Stimulated activated CD8-positive, alpha-beta memory T cell treated with anti-CD3 and anti-CD28 coated beads, Interleukin-4, amount 100 ng/mL, for 1 hour (primary cell): Measurements from ENCODE around the gene SLC25A33.
"Not testable (repeated sequence)": the region's sequence is repeated elsewhere in the genome, so short reads cannot be mapped to it uniquely, and the experiment has no call there.

ENCODE experiments used
- DNase-seq, 2 donors: peaks; one replicate each; pipeline ENCODE4 v3.0.0-alpha.2; 2020; ENCODE audit warnings: low read depth in 2 of 2, low spot score in 1 of 2

Gene SLC25A33

DNA sequence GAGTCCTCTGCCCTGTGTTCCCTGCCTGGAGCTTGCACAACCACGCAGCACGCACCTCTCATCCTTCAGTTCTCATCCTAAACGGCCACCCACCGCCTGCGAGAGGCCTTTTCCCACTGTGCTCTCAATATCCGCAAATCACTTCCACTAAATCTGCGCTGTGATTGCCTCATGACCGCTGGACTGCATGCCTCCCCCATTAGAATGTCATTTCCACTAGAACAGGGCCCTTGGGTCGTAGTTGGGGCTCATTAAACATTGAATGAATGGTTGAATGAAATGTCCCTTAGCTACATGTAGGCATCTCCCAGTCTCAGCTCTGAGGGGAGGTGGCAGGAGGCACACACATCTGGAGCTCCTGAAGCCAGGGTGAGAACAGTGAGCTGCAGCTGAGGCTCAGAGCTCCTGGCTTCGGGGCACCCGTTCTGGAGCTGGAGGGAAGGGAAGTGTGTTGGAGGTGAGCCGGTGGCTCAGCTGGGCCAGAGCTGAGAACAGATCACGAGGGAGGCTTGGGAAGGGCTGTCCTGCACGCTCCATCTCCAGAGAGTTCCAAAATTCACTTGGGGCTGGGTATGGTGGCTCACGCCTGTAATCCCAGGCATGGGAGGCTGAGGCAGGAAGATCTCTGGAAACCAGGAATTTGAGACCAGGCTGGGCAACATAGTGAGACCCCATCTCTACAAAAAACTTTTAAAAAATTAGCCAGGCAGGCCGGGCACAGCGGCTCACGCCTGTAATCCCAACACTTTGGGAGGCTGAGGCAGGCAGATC lies 79.8 kb downstream of the SLC25A33 start:
- no peak for DNase-seq

DNA sequence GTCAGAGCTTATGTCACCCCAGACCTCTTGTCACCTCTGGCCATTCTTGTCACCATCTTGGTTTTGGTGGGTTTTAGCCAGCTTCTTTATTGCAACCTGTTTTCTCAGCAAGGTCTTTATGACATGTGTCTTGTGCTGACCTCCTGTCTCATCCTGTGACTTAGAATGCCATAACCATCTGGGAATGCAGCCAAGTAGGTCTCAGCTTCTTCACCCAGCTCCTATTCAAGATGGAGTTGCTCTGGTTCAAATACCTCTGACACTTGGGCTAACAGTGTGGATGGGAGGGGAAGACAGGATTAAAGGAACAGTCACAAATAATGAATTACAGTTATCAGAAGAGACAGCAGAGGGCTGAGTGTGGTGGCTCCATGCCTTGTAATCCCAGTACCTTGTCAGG lies 81.8 kb downstream of the SLC25A33 start:
- no peak for DNase-seq

DNA sequence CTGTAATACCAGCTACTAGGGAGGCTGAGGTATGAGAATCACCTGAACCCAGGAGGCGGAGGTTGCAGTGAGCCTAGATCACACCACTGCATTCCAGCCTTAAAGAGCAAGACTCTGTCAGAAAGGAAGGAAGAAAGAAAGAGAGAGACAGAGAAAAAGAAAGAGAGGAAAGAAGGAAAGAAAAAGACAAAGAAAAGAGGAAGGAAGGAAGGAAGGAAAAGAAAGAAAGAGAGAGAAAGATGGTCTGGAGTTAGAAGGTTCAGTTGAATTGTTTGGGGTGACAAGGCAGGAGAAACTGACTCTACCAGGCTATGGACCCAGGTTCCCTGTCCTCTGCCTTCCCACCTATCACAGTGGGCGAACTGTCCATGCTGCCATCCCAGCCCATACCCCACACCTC lies 84.8 kb downstream of the SLC25A33 start:
- no peak for DNase-seq

DNA sequence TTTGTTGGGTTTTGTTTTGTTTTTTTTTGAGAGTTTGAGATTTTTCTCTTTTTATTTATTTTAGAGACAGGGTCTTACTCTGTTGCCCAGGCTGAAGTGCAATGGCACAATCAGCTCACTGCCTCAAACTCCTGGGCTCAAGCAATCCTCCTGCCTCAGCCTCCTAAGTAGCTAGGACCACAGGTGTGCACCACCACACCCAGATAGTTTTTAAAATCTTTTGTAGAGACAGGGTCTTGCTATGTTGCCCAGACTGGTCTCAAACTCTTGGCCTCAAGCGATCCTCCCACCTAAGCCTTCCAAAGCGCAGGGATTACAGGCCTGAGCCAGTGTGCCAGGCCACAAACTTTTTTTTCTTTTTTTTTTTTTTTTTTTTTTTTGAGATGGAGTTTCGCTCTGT lies 85.8 kb downstream of the SLC25A33 start:
- not testable (repeated sequence) for DNase-seq

- DNase-seq, result no peak
Observed at GRCh38 chr1:9626201-9626608, 86.9 kb downstream of the SLC25A33 start.

GRCh38 chr1:9628541-9629444 lies 89.5 kb downstream of the SLC25A33 start:
- DNase-seq, result peak in 1 of 2 donors; percentile 61

DNA sequence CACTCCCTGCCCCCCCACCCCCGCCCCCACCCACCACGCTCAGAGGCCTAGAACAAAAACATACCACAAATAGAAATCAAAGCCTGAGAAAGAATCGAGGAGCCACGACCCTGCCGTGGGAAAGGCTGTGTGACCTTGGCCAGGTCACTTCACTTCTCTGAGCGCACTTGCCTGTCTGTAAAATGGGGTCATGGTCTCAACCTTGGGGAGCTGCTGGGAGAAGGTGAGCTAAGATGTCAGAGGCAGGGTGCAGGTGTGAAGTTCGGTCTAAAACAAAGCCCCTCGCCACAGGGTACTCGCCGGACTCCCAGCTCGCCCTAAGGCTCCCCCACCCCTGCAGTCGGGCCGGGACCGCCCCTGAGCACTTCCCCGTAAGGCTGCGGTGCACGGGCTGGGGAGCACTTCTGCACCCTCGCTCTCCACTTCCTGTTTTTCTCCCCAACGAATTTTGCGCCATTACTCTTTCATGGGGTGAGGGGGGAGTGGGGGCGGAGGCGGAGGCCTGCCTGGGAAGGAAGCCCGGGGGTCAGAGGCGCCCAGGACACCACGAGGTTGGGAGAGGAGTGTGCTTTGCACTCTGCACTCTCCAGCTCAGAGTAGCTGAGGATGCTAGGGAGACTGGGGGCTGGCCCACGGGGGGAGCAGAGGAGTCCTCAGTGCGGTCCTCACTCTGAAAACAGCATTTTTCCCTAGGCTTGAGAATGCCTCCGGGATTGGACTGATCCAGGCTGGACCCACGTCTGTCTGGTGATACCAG lies 90.4 kb downstream of the SLC25A33 start:
- peak in 1 of 2 donors; percentile 63 for DNase-seq

DNA sequence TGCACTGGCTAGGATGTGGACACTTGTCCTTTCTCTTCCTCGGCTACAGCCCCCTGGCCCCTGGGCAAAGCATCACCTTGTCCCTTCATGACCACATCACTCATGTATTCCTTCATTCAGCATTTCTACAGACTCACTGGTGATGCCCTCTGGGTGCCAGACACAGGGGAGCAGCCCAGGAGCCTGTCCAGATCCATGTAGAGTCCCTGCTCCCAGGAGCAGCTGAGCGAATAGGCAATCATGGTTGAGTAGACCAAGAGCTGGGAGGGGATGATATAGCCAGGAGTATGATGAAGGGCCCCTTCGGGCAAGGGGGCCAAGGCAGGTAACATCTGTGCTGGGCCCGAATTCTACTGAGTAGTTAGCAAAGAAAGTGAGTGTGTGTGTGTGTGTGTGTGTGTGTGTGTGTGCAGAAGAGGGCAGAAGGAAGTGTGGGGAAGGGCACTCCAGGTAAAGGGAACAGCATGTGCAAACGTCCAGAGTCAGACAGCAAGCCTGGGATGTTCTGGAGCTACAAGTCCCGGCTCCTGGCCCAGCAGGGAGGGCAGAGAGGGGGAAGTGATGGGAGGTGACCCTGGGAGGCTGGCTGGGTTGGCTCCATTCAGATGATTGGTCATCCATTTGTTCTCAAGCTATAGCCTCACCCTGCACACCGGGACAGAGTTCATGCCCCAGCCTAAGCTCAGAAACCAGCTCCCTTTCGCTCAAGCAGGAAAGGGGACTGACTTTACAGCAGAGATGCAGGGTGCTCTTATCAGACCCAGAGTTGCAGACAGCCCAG lies 91.3 kb downstream of the SLC25A33 start:
- DNase-seq, result no peak

DNA sequence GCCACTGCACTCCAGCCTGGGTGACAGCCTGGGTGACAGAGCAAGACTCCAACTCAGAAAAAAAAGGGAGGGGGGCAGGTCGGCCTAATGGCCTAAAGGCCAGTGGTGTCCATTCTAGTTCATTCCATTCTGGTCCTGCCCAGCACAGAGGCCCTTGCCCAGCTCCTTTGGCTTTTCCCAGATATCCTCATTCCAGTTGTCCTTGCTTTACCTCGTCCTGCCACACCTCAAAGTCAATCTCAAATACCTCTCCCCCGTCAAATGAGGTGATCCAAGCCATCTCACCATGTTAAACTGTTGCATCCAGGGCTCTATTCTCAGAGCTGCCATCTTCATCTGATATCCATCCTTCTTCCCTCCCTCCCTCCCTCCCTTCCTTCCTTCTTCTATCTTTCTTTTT lies 92.3 kb downstream of the SLC25A33 start:
- no peak for DNase-seq

- no peak for DNase-seq
Observed at GRCh38 chr1:9633493-9633892, 94.2 kb downstream of the SLC25A33 start.

GRCh38 chr1:9634582-9634981 lies 95.3 kb downstream of the SLC25A33 start:
- DNase-seq, result no peak
